Muscle of back (tissue), 13 donors: ENCODE data around the gene SFMBT1. TPM values are rescaled to one million over a fixed set of nuclear protein-coding genes. Genes with fewer than 3 reads are reported as not detected.

Experiments
- DNase-seq, 3 donors: peaks; one replicate each; pipeline versions ENCODE4 v3.0.0 to v3.0.0-alpha.2; 2013
- long read RNA-seq, 9 donors: transcript quantifications; one replicate each; lab custom pipeline, GENCODE V29; 2026
- polyA plus RNA-seq, 10 donors: library from polyadenylated mRNA; unstranded; fragments of 120-200 nt; gene quantifications; one replicate each; pipeline ENCODE4 v1.2.1, GENCODE V29; 2013; ENCODE audit not compliant: insufficient read length in 10 of 10

Gene SFMBT1
- 1 to 10 TPM; 5.4 to 9.4 (median 6.9) TPM for polyA plus RNA-seq
- long read RNA-seq, donor 1, full-length matches to known transcripts = 1 of 1 reads
- long read RNA-seq, donor 1, partial matches to known transcripts = 0 of 1 reads
- long read RNA-seq, donor 1, other reads (novel, unspliced or antisense) = 0 of 1 reads
- long read RNA-seq, donor 2 = 0 reads
- long read RNA-seq, donor 3 = 0 reads
- long read RNA-seq, donor 4 = 0 reads
- long read RNA-seq, donor 5 = 0 reads
- long read RNA-seq, donor 6 = 0 reads
- long read RNA-seq, donor 7, full-length matches to known transcripts = 1 of 1 reads
- long read RNA-seq, donor 7, partial matches to known transcripts = 0 of 1 reads
- long read RNA-seq, donor 7, other reads (novel, unspliced or antisense) = 0 of 1 reads
- long read RNA-seq, donor 8, full-length matches to known transcripts = 1 of 1 reads
- long read RNA-seq, donor 8, partial matches to known transcripts = 0 of 1 reads
- long read RNA-seq, donor 8, other reads (novel, unspliced or antisense) = 0 of 1 reads
- long read RNA-seq, donor 9 = 0 reads

GRCh38 chr3:53045518-53046170 lies at the start of gene SFMBT1:
TSS of gene SFMBT1 (minus strand) at chr3:53046073. CDS start at chr3:52969128, 76,945 bp downstream.
- peak; percentile 54 to 87 (median 86) for DNase-seq

- no peak for DNase-seq
Measured at GRCh38 chr3:53092942-53093341, 47.1 kb upstream of the SFMBT1 start.

GRCh38 chr3:53092216-53092615 lies 46.3 kb upstream of the SFMBT1 start:
- no peak for DNase-seq

GRCh38 chr3:53091011-53091410 lies 45.1 kb upstream of the SFMBT1 start:
- no peak for DNase-seq

GRCh38 chr3:53089511-53089910 lies 43.6 kb upstream of the SFMBT1 start:
- DNase-seq = no peak

GRCh38 chr3:53085476-53085875 lies 39.6 kb upstream of the SFMBT1 start:
- no peak for DNase-seq

GRCh38 chr3:53084310-53085001 lies 38.6 kb upstream of the SFMBT1 start:
- no peak for DNase-seq

GRCh38 chr3:53083949-53084309 lies 38.1 kb upstream of the SFMBT1 start:
- no peak for DNase-seq

GRCh38 chr3:53083521-53083920 lies 37.6 kb upstream of the SFMBT1 start:
- DNase-seq = peak; percentile 34 to 75 (median 39)

GRCh38 chr3:53082736-53083135 lies 36.9 kb upstream of the SFMBT1 start:
- no peak for DNase-seq

GRCh38 chr3:53081318-53081717 lies 35.4 kb upstream of the SFMBT1 start:
- no peak for DNase-seq

- no peak for DNase-seq
Measured at GRCh38 chr3:53080612-53081205, 34.8 kb upstream of the SFMBT1 start.

- no peak for DNase-seq
Measured at GRCh38 chr3:53079791-53080555, 34.1 kb upstream of the SFMBT1 start.

GRCh38 chr3:53079147-53079546 lies 33.3 kb upstream of the SFMBT1 start:
- no peak for DNase-seq

- no peak for DNase-seq
Measured at GRCh38 chr3:53078656-53079055, 32.8 kb upstream of the SFMBT1 start.

- no peak for DNase-seq
Measured at GRCh38 chr3:53077476-53078220, 31.8 kb upstream of the SFMBT1 start.

- DNase-seq = no peak
Measured at GRCh38 chr3:53075743-53076140, 29.9 kb upstream of the SFMBT1 start.

- no peak for DNase-seq
Measured at GRCh38 chr3:53074761-53075742, 29.2 kb upstream of the SFMBT1 start.

- DNase-seq = no peak
Measured at GRCh38 chr3:53074366-53074696, 28.5 kb upstream of the SFMBT1 start.
